22Rv1 (cell line): ENCODE data around the gene ZNF710.
A peak's percentile ranks its signal among the peaks of the same experiment; 100 is the strongest.
"Not testable (repeated sequence)": the region's sequence is repeated elsewhere in the genome, so short reads cannot be mapped to it uniquely, and the experiment has no call there.

Source experiments
- H3K27ac ChIP-seq: fragments of 450-650 bp; 2 replicates; pipeline ENCODE4 v1.5.1; 2017
- CTCF ChIP-seq: fragments of 450-650 bp; IDR thresholded peaks from 2 replicates; pipeline ENCODE4 v1.5.1; 2017; ENCODE audit warnings: mild to moderate bottlenecking
- ZFX ChIP-seq: fragments of 450-650 bp; IDR thresholded peaks from 2 replicates; pipeline ENCODE4 v1.6.1; 2017; ENCODE audit warnings: antibody characterized with exemption, borderline replicate concordance

The ZNF710 gene

DNA sequence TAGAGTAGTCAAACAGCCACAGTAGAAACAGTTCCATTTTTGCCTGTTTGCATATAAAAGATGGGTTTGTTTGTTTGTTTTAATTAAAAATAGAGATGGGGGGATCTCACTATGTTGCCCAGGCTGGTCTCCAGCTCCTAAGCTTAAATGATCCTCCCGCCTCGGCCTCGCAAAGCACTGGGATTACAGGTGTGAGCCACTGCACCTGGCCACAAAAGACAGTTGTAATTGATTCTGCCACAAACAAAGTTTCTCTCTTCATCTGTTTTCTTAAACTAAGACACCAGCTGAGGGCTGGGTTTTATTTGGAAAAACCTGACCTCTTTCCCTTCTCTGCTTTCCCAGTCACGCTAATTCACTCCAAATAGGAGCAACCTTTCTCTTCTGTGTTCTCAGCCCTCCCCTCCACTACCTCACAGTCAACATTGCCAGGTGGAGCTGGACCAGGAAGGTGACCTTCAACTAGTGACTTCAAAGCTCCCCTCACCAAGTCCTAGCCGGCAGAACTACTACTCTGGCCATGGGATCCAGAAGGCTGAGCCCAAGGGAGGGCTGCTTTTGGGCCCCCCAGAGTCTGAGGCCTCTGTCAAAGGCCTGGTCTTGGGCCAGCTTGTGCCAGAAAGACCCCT lies 102.7 kb downstream of the ZNF710 start:
- TF ChIP-seq ZFX (no peak), CTCF (no peak)
- H3K27ac ChIP-seq = peak overlapping the region; percentile 35

DNA sequence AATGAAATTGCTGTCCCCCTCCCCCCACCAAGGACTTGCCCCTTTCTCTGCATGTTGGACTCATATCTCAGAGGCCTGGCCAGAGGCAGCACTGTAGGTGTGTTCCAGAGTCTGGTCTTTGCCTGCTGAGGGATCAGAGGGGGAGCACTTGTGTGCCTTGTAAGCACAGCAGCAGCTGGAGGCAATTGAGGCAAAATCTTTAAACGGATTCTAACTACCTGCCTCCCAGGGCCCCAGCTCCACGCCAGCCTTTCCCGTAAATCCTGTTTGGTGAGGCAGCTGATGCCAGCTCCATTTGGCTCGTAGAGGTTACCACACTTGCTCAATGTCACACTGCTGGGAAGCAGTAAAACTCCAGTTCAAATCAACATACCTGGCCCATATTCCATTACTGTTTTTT lies 103.4 kb downstream of the ZNF710 start:
- TF ChIP-seq ZFX (no peak), CTCF (no peak)

GRCh38 chr15:90105521-90105920 lies 104.4 kb downstream of the ZNF710 start:
- TF ChIP-seq CTCF (no peak), ZFX (no peak)

More for the DNA sequence above, 103.4 kb downstream of the ZNF710 start:
- peak overlapping the region; percentile 35; the same call in 1 of the 2 replicates for H3K27ac ChIP-seq

GRCh38 chr15:90106522-90107117 lies 105.5 kb downstream of the ZNF710 start:
- peak overlapping the region; percentile 66 for H3K27ac ChIP-seq
- TF ChIP-seq ZFX = no peak
- no peak for TF ChIP-seq CTCF

More at GRCh38 chr15:90105521-90105920, 104.4 kb downstream of the ZNF710 start:
- H3K27ac ChIP-seq = no peak overlapping the region

DNA sequence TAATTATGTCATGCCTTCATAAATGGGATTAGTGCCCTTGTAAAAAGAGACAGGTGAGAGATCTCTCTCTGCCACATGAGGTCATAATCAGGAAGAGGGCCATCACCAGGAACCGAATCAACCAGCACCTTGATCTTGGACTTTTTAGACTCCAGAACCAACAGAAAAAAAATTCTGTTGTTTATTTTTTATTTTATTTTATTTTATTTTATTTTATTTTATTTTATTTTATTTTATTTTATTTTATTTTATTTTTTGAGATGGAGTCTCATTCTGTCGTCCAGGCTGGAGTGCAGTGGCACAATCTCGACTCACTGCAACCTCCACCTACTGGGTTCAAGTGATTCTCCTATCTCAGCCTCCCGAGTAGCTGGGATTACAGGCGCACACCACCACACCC lies 106.9 kb downstream of the ZNF710 start:
- H3K27ac ChIP-seq = not testable (repeated sequence)

GRCh38 chr15:90109163-90109751 lies 108.1 kb downstream of the ZNF710 start:
- not testable (repeated sequence) for H3K27ac ChIP-seq

DNA sequence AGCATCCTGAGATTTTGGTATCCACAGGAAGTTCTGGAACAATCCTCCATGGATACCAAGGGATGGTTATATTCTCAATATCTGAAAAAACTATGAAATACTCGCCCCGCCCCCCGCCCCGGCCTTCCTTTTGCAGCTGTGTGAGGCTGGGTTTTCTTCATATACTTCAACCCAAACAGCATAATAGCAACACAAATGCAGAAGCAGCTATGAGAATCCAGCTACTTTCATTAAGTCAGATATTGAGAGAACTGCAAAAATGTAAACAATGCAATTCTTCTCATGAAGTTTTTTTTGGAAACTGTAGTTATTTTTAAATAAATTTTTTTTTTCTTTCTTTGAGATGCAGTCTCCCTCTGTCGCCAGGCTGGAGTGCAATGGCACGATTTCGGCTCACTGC lies 112.0 kb downstream of the ZNF710 start:
- TF ChIP-seq ZFX (no peak), CTCF (no peak)
- no peak overlapping the region for H3K27ac ChIP-seq

- no peak overlapping the region for H3K27ac ChIP-seq
- TF ChIP-seq CTCF (no peak), ZFX (no peak)
Observed at GRCh38 chr15:90114451-90114901, 113.4 kb downstream of the ZNF710 start.
